ENCODE data around the gene WDR44.
"Not testable (repeated sequence)": the region's sequence is repeated elsewhere in the genome, so short reads cannot be mapped to it uniquely, and the experiment has no call there.

GRCh38 chrX:118470721-118471347, 124.9 kb downstream of the WDR44 start:
- not testable (repeated sequence) for TF ChIP-seq CTCF (conservative IDR thresholded peaks at IDR 0.05; ENCODE audit: low read depth, low read length); EZH2phosphoT487 (IDR thresholded peaks at IDR 0.05; ENCODE audit: borderline replicate concordance, low read length)

Measured in PC-3 (cell line).